ENCODE data around the gene RAD23A. TPM values are rescaled to one million over a fixed set of nuclear protein-coding genes. Genes with fewer than 3 reads are reported as not detected.

Gene RAD23A
- 71.4 to 85.6 TPM (median 80.8 TPM) in 5 replicates for total RNA-seq (2022; extraction: Qiagen RNA extraction; ENCODE audit: low read depth)

GRCh38 chr19:12945479-12946091 is at the start of gene RAD23A:
Gene RAD23A, plus strand, starts transcription at chr19:12945862. Its CDS starts 87 bp downstream, at chr19:12945949.

DNA sequence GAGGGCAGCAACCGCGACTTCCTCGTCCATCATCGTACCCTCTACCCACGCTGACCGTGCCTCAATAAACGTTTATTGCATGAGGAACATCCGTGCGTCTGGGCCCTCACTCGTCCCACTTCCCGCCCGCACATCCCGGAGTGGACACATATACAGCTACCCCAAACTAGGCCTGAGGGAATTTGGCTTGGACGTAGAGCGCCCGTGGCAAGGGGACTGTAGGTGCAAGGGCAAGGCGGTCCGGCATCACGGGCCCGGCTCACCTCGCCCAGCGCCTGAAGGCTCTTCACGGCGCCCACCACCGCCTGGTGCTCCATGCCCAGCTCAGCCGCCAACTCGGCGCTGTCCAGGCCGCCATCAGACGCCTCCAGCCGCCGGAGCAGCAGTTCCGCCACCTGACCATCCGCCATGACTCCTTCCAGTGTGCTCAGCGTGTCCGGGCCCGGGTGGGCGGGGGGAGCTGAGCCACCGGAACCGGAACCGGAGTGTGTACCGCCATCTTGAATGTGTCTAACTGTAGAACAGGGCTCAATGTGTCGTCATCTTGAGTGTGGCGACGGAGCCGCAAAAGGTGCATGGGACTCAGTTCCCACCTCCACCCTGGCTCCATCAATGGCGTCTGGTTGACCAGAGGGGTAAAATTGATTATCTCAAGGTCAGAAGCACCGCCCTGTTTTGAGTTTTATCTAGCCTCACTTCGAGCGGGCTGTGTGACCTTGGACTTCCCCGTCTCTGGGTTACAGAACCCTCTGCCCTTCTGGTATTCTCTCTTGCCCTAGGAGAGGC is 12.2 kb upstream of the RAD23A start, which contains the start of gene FARSA:
Gene FARSA, minus strand, starts transcription at position 425 of the 786 bp plus-strand sequence. Its CDS starts 15 bp downstream, at position 410.

GRCh38 chr19:12937927-12938778 is 7.5 kb upstream of the RAD23A start, which contains the start of gene CALR:
Gene CALR, plus strand, starts transcription at chr19:12938609. Its CDS starts 71 bp downstream, at chr19:12938680.

GRCh38 chr19:12956446-12957388 is 11.1 kb downstream of the RAD23A start, which contains the start of gene GADD45GIP1:
Gene GADD45GIP1, minus strand, starts transcription at chr19:12957223. Its CDS starts 11 bp downstream, at chr19:12957212.

GRCh38 chr19:12969292-12969988 is 23.8 kb downstream of the RAD23A start, which contains the start of gene DAND5:
Gene DAND5, plus strand, starts transcription at chr19:12969576. Its CDS starts 85 bp downstream, at chr19:12969661.

GRCh38 chr19:12994701-12995595 is 49.3 kb downstream of the RAD23A start, which contains the start of gene NFIX:
Gene NFIX, plus strand, starts transcription at chr19:12995475. Its CDS starts 363 bp downstream, at chr19:12995838.

Other genes starting within 250 kb of the RAD23A start
- 10.8 to 13.2 TPM (median 12.6 TPM) in 5 replicates for gene FBXW9, start 249.2 kb upstream of the RAD23A start, total RNA-seq (2022; extraction: Qiagen RNA extraction; ENCODE audit: low read depth)
- 29.7 to 36.8 TPM (median 36.6 TPM) in 5 replicates for gene TNPO2, start 221.9 kb upstream of the RAD23A start, total RNA-seq (2022; extraction: Qiagen RNA extraction; ENCODE audit: low read depth)
- 135 to 200 TPM (median 176 TPM) in 5 replicates for gene TRIR, start 211.2 kb upstream of the RAD23A start, total RNA-seq (2022; extraction: Qiagen RNA extraction; ENCODE audit: low read depth)
- 78.4 to 98.3 TPM (median 91.2 TPM) in 5 replicates for gene GET3, start 208.4 kb upstream of the RAD23A start, total RNA-seq (2022; extraction: Qiagen RNA extraction; ENCODE audit: low read depth)
- gene BEST2, start 194.1 kb upstream of the RAD23A start, total RNA-seq (2022; extraction: Qiagen RNA extraction; ENCODE audit: low read depth), result 0.06 TPM in 1 of 5 replicates, not detected in the others
- gene HOOK2, start 170.3 kb upstream of the RAD23A start, total RNA-seq (2022; extraction: Qiagen RNA extraction; ENCODE audit: low read depth), result 7.2 to 12.1 TPM (median 10.4 TPM) in 5 replicates
- 96.9 to 138 TPM (median 119 TPM) in 5 replicates for gene JUNB, start 154.4 kb upstream of the RAD23A start, total RNA-seq (2022; extraction: Qiagen RNA extraction; ENCODE audit: low read depth)
- gene PRDX2, start 144.1 kb upstream of the RAD23A start, total RNA-seq (2022; extraction: Qiagen RNA extraction; ENCODE audit: low read depth), result 0.59 to 0.91 TPM (median 0.74 TPM) in 5 replicates
- gene THSD8, start 143.8 kb upstream of the RAD23A start, total RNA-seq (2022; extraction: Qiagen RNA extraction; ENCODE audit: low read depth), result 0.90 to 13.2 TPM (median 10.8 TPM) in 5 replicates
- 37.4 to 49.2 TPM (median 44.4 TPM) in 5 replicates for gene RNASEH2A, start 139.3 kb upstream of the RAD23A start, total RNA-seq (2022; extraction: Qiagen RNA extraction; ENCODE audit: low read depth)
- gene RTBDN, start 111.3 kb upstream of the RAD23A start, total RNA-seq (2022; extraction: Qiagen RNA extraction; ENCODE audit: low read depth), result 0.24 to 0.26 TPM in 2 of 5 replicates, not detected in the others
- 1.9 to 2.9 TPM (median 2.2 TPM) in 5 replicates for gene MAST1, start 107.3 kb upstream of the RAD23A start, total RNA-seq (2022; extraction: Qiagen RNA extraction; ENCODE audit: low read depth)
- 26.8 to 32.2 TPM (median 29.9 TPM) in 5 replicates for gene DNASE2, start 64.4 kb upstream of the RAD23A start, total RNA-seq (2022; extraction: Qiagen RNA extraction; ENCODE audit: low read depth)
- gene KLF1, start 58.7 kb upstream of the RAD23A start, total RNA-seq (2022; extraction: Qiagen RNA extraction; ENCODE audit: low read depth), result 0.06 TPM in 1 of 5 replicates, not detected in the others
- 7.9 to 10.8 TPM (median 8.8 TPM) in 5 replicates for gene GCDH, start 54.7 kb upstream of the RAD23A start, total RNA-seq (2022; extraction: Qiagen RNA extraction; ENCODE audit: low read depth)
- 0.31 to 0.57 TPM (median 0.46 TPM) in 5 replicates for gene SYCE2, start 26.6 kb upstream of the RAD23A start, total RNA-seq (2022; extraction: Qiagen RNA extraction; ENCODE audit: low read depth)
- 68.3 to 85.5 TPM (median 73.0 TPM) in 5 replicates for gene FARSA, start 12.2 kb upstream of the RAD23A start, total RNA-seq (2022; extraction: Qiagen RNA extraction; ENCODE audit: low read depth)
- gene CALR, start 7.3 kb upstream of the RAD23A start, total RNA-seq (2022; extraction: Qiagen RNA extraction; ENCODE audit: low read depth), result 516 to 561 TPM (median 539 TPM) in 5 replicates
- 28.0 to 55.0 TPM (median 47.7 TPM) in 5 replicates for gene GADD45GIP1, start 11.4 kb downstream of the RAD23A start, total RNA-seq (2022; extraction: Qiagen RNA extraction; ENCODE audit: low read depth)
- 0.07 to 0.13 TPM (median 0.11 TPM) in 3 of 5 replicates, not detected in the others for gene DAND5, start 23.7 kb downstream of the RAD23A start, total RNA-seq (2022; extraction: Qiagen RNA extraction; ENCODE audit: low read depth)
- 4.0 to 5.8 TPM (median 4.2 TPM) in 5 replicates for gene NFIX, start 49.6 kb downstream of the RAD23A start, total RNA-seq (2022; extraction: Qiagen RNA extraction; ENCODE audit: low read depth)
- 0.45 to 0.92 TPM (median 0.72 TPM) in 5 replicates for gene LYL1, start 157.0 kb downstream of the RAD23A start, total RNA-seq (2022; extraction: Qiagen RNA extraction; ENCODE audit: low read depth)
- 37.9 to 47.9 TPM (median 39.5 TPM) in 5 replicates for gene TRMT1, start 170.9 kb downstream of the RAD23A start, total RNA-seq (2022; extraction: Qiagen RNA extraction; ENCODE audit: low read depth)
- gene NACC1, start 172.4 kb downstream of the RAD23A start, total RNA-seq (2022; extraction: Qiagen RNA extraction; ENCODE audit: low read depth), result 41.1 to 53.3 TPM (median 41.8 TPM) in 5 replicates
- gene STX10, start 204.5 kb downstream of the RAD23A start, total RNA-seq (2022; extraction: Qiagen RNA extraction; ENCODE audit: low read depth), result 46.2 to 61.2 TPM (median 55.5 TPM) in 5 replicates
- 70.5 to 82.0 TPM (median 76.6 TPM) in 5 replicates for gene IER2, start 204.5 kb downstream of the RAD23A start, total RNA-seq (2022; extraction: Qiagen RNA extraction; ENCODE audit: low read depth)